GM12891 (cell line): Measurements from ENCODE around the gene FBN1. TPM values are rescaled to one million over a fixed set of nuclear protein-coding genes. Genes with fewer than 3 reads are reported as not detected.

ENCODE experiments used
- DNase-seq: peaks from one replicate; pipeline ENCODE4 v3.0.0; 2011; ENCODE audit warnings: low spot score; ENCODE audit not compliant: insufficient read length
- FAIRE-seq: peaks from 2 replicates; lab custom pipeline; 2011; peaks lifted over from hg19 to GRCh38; lab: Jason Lieb, UNC
- PAX5 ChIP-seq: IDR thresholded peaks from 2 replicates; pipeline ENCODE4 v1.6.1; 2011; ENCODE audit warnings: low read length, moderate library complexity, mild to moderate bottlenecking; ENCODE audit not compliant: insufficient read depth, severe bottlenecking
- POLR2A ChIP-seq: IDR thresholded peaks from 2 replicates; pipeline ENCODE4 v1.6.1; 2011; ENCODE audit warnings: low read depth, low read length, control low read depth
- POLR2AphosphoS5 ChIP-seq: IDR thresholded peaks from 2 replicates; pipeline ENCODE4 v1.6.1; 2011; ENCODE audit warnings: low read depth, low read length, control low read depth
- POU2F2 ChIP-seq: IDR thresholded peaks from 2 replicates; pipeline ENCODE4 v1.6.1; 2011; ENCODE audit warnings: low read depth, mild to moderate bottlenecking, control low read depth, low read length, moderate library complexity
- SPI1 ChIP-seq: IDR thresholded peaks from 2 replicates; pipeline ENCODE4 v1.6.1; 2011; ENCODE audit warnings: low read depth, low read length, control low read depth
- TAF1 ChIP-seq: IDR thresholded peaks from 2 replicates; pipeline ENCODE4 v1.6.1; 2011; ENCODE audit warnings: low read depth, low read length, control low read depth
- polyA plus RNA-seq: library from polyadenylated mRNA; unstranded; fragments of >200 nt; gene quantifications from one replicate; pipeline ENCODE4 v1.2.1, GENCODE V29; 2012; ENCODE audit warnings: low read depth, missing spikeins, inconsistent platforms; ENCODE audit not compliant: missing spikeins

Gene FBN1
- 5.1 TPM for polyA plus RNA-seq

DNA sequence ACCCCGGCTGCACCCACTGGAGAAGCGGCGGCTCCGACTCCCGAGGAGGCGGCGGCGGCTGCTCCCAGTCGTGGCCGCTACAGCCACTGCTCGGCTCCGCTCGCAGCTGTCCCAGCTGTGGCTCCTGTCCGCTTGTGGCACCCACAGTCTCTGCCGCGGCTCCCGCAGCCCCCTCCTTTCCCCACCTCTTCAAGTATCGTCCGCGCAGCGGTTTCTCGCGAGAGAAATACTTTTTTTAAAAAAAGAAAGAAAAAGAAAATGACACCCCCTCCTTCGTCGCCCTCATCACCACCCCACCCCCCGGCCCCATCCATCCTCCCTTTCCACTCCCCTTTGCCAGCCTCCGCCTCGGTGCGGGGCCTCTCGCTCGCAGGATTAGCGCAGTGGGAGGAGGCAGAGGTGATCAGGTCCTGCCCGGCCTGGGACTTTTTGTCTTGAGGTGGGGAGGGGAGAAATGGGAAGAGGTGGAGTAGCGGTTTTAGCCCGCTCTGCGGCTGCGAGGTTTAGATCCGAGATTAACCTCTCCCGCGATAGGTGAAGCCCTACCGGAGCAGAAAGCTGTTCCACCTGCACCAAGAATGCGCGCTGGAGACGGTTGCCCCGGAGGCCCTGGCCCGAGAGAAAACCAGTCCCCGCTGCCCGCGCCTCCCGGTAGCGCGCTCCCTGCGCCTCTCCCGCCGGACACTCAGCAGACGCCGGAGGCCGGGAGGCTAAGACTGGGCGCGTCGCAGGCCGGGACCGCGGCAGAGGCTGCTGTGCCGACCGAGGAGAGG lies at the start of gene FBN1:
Gene FBN1, minus strand, starts transcription at position 152 of the 773 bp plus-strand sequence. CDS start 940 bp downstream, outside the sequence.
- peak; percentile 74 for FAIRE-seq

DNA sequence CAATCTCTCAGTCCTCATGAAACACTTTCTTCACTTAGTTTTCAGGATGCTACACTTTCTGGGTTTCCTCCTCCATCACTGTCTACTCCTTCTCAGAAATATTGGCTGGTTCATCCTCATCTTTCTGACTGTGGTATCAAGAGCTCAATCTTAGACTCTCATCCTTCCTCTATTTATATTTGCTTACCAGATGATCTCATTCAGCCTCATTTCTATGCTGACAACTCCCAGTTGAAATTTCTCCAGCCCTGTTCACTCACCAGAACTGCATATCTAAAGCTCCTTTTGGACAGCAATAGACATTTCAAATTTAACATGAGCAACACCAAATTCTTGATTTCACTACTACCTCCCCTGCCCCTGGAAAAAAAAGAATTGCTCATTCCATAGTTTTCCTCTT lies 48.0 kb upstream of the FBN1 start:
- DNase-seq (no peak), FAIRE-seq (no peak)
- TF ChIP-seq SPI1 (no peak), TAF1 (no peak), PAX5 (no peak), POLR2AphosphoS5 (no peak)

More for the DNA sequence above, at the start of gene FBN1:
- no peak for TF ChIP-seq PAX5
- TF ChIP-seq TAF1, result peak; percentile 62; the same call in 1 of the 2 replicates
- TF ChIP-seq POLR2A, result peak; percentile 75; the same call in 1 of the 2 replicates
- no peak; the same call in 1 of the 2 replicates for TF ChIP-seq SPI1
- TF ChIP-seq POLR2AphosphoS5, result peak; percentile 82; the same call in 1 of the 2 replicates
- peak; percentile 75 for DNase-seq

DNA sequence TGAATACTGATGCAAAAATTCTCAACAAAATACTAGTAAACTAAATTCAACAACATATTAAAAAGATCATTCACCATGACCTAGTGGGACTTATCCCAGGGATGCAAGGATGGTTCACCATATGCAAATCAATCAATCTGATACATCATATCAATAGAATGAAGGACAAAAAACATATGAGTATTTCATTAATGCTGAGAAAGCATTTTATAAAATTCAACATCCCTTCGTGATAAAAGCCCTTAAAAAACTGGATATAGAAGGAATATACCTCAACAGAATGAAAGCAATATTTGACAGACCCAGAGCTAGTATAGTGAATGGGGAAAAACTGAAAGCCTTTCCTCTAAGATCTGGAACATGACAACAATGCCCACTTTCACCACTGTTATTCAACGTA lies 43.0 kb upstream of the FBN1 start:
- FAIRE-seq, result no peak
- DNase-seq, result no peak
- no peak for TF ChIP-seq POLR2A
- TF ChIP-seq SPI1, result no peak
- TF ChIP-seq PAX5, result no peak
- no peak for TF ChIP-seq POLR2AphosphoS5
- TF ChIP-seq TAF1, result no peak
- TF ChIP-seq POU2F2, result no peak

DNA sequence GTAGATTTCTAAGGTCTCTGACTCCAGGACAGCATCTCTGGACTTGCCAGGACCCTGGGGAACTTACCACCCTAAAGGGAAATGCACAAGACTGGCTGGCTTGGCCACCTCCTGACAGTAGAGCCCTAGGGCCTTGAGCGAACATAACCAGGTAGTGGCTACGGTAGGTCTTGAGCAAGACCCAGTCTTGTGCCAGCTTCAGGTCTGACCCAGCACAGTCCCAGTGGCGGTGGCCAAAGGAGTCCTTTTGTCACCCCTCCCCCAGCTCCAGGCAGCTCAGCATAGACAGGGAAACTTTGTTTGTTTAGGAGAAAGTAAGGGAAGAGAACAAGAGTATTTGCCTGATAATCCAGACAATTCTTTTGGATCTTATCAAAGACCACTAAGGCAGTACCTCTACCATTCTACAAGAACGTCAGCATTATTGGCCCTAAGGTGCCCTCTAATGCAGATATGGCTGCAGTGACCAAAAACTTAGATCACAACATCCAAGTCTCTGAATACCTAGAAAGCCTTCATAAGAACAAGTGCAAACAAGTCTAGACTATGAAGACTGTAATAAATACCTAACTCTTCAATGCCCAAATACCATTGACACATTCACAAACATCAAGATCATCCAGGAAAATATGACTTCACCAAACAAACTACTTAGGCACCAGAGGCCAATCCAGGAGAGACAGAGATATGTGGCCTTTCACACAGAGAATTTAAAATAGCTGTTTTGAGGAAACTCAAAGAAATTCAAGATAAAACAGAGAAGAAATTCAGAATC lies 38.7 kb upstream of the FBN1 start:
- FAIRE-seq (no peak), DNase-seq (no peak)
- TF ChIP-seq POU2F2 (no peak), POLR2A (no peak), TAF1 (no peak), POLR2AphosphoS5 (no peak), PAX5 (no peak), SPI1 (no peak)

DNA sequence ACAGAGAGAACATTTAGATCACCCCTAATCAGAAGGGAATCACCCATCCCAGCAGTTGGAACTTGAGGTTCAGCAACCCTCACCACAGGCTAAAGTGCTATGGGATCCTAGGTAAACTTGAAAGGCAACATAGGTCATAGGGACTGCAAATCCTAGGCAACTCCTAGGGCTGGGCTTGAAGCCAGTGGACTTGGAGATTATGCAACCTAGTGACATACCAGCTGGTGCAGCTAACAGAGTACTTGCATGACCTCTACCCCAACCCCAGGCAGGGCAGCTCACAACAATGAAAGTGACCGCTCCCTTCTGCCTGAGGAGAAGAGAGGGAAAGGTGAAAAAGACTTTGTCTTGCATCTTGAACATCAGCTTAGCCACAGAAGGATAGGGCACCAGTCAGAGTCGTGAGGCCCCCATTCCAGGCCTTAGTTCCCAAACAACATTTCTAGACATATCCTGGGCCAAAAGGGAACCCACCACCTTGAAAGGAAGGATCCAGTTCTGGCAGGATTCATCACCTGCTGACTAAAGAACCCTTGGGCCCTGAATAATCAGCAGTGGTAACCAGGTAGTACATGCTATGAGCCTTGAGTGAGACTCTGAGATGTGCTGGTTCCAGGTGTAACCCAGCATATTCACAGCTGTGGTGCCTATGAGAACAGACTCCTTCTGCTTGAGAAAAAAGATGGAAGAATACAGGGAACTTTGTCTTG lies 37.6 kb upstream of the FBN1 start:
- DNase-seq, result no peak
- TF ChIP-seq POU2F2 (no peak), POLR2A (no peak), SPI1 (no peak), PAX5 (no peak), TAF1 (no peak), POLR2AphosphoS5 (no peak)
- FAIRE-seq, result no peak

DNA sequence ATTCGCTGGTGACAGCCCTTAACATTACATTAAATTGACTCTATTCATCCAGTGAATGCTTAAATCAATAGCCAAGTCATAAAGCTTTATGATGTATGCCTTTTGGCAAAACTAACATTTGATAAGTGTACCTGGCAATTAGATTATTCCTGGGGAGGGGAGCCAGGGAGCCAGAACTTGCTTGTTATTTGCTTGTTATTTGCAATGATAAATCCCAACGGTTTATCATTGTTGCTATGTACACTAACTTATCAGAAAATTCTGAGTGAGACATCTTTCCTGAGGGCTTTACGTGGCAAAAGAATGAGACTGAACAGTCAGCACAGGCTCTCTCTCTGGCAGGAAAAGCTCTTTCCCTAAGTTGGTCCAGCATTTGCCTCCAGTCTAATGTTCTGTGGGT lies 35.8 kb upstream of the FBN1 start:
- DNase-seq (no peak), FAIRE-seq (no peak)
- TF ChIP-seq POU2F2, result no peak
- no peak for TF ChIP-seq POLR2A
- no peak for TF ChIP-seq POLR2AphosphoS5

DNA sequence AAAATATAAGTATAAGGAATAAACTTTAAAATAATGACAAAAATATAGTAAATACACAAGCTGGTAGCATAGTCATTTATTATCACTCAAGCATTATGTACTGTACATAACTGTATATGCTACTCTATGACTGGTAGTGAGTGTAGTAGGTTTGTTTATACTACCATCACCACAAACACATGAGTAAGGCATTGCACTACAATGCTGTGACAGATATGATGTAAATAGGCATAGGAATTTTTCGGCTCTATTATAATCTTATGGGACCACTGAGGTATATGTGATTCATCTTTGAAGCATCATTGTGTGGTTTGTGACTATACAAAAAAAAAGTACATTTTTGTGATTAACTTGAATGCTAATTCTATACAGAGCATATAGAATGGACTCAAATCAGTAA lies 35.3 kb upstream of the FBN1 start:
- TF ChIP-seq POU2F2 (no peak), POLR2A (no peak), PAX5 (no peak), POLR2AphosphoS5 (no peak), SPI1 (no peak), TAF1 (no peak)
- FAIRE-seq (no peak), DNase-seq (no peak)

DNA sequence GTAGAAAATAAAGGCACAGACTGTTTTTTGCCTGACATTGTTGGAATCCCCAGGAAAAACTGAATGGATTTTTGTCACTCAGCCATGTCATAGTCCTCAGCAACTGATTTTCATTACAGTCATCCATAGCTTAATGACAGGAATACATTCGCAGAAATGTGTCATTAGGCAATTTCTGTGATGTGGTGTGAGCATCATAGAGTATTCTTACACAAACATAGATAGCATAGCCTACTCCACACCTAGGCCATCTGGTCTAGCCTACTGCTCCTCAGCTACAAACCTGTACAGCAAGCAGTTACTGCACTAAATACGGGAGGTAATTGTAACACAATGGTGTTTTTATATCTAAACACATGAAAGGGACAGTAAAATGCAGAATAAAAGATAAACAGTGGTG lies 34.4 kb upstream of the FBN1 start:
- FAIRE-seq, result no peak
- no peak for DNase-seq
- TF ChIP-seq POU2F2, result no peak
- no peak for TF ChIP-seq TAF1
- TF ChIP-seq SPI1, result no peak
- TF ChIP-seq POLR2AphosphoS5, result no peak
- TF ChIP-seq POLR2A, result no peak
- no peak for TF ChIP-seq PAX5

DNA sequence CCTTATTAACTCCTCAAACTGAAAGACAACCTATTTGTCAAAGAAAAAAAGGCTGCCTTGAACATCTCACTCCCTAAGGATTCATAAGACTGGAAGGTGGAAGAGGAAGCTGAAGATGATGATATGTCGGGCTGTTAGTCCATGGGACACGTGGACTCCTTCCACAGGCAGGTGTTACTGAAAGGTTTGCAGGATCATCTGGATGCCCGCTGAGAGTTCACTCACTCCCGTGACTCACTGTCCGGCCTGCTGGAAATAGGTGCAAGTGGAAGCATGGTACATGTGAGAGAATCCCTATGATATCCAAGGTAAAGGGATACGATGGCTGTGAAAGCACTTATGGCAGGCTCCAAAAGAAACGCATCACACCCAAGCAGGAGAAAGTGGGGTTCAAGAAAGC lies 33.3 kb upstream of the FBN1 start:
- no peak for TF ChIP-seq POLR2AphosphoS5
- TF ChIP-seq PAX5, result no peak
- TF ChIP-seq POU2F2, result no peak
- TF ChIP-seq SPI1, result no peak
- no peak for TF ChIP-seq POLR2A
- TF ChIP-seq TAF1, result no peak
- DNase-seq (no peak), FAIRE-seq (no peak)
